Sciatic nerve (tissue), 2 donors: ENCODE measurements around the gene KCNIP3. TPM values are rescaled to one million over a fixed set of nuclear protein-coding genes. Genes with fewer than 3 reads are reported as not detected.

Experiments
- ATAC-seq: fragments of 200-7000 bp; cut with Tn5 transposase; one replicate; pipeline ENCODE4 v1.9.1; 2020; ENCODE audit warnings: mild to moderate bottlenecking, moderate library complexity
- DNase-seq: peaks from one replicate; pipeline ENCODE4 v3.0.0-alpha.2; 2020; ENCODE audit warnings: low spot score
- intact Hi-C: fragments of 100-400 bp; cut with DNase I; formaldehyde crosslinking; loops from one replicate; pipeline ENCODE4 v1.14.2; 2022
- total RNA-seq: library from RNA; stranded (reverse); fragmentation: NEBNext Ultra II Directional; extraction: Animal tissue kit (Norgen Biotek cat#: 25700); gene quantifications from one replicate; pipeline ENCODE4 v1.2.1, GENCODE V29; 2021
- donor health status: DM: no; HTN: no; CAD: no.
- donor health status: DM: no; HTN: no; CAD: no.

KCNIP3 gene
- total RNA-seq, 1 donor from 2014 or later: 13.9 TPM

DNA sequence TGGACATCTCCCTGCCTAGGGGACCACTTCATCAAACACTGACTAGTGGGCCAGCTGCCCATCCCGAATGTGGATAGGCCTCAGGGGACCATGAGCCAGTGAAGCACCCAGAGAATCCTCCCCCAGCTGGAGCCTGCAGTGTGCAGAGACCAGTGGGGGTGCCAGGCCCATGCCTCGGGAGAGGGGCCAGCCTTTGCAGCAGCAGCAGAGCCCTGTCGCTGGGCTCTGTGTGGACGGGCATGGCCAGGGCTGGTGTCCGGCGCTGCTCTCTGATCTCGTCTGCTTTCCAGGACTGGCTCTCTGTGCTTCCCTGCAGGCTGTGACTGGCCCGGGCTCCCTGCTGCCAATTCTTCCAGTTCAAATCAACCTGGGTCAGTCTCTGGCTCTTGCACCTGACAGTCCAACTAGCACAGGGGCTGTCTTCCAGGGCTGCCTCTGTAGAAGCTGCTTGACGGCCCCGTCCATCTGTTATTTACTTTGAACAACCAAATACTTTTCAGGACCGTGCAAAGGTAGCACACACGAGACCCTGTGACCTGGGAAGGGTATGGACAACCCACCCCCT lies 11.4 kb downstream of the KCNIP3 start:
- intact Hi-C loops: no loop called here
- DNase-seq (no peak), ATAC-seq (no peak)

DNA sequence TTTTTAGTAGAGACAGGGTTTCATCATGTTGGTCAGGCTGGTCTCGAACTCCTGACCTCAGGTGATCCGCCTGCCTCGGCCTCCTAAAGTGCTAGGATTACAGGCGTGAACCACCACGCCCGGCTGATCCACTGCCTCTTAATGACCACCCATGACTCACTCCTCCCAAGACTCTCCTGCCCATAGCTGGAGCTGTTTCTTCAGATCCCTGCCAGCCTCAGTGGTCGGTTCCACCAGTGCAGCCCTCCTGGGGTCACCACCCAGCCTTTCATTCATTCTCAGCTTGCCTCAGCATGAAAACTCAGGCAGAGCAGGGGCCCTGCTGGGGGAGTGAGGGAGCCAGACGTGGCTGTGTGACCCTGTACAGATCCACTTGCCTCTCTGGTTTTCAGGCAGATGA lies 12.5 kb downstream of the KCNIP3 start:
- no peak for DNase-seq
- intact Hi-C loops: no loop called here
- no peak for ATAC-seq

DNA sequence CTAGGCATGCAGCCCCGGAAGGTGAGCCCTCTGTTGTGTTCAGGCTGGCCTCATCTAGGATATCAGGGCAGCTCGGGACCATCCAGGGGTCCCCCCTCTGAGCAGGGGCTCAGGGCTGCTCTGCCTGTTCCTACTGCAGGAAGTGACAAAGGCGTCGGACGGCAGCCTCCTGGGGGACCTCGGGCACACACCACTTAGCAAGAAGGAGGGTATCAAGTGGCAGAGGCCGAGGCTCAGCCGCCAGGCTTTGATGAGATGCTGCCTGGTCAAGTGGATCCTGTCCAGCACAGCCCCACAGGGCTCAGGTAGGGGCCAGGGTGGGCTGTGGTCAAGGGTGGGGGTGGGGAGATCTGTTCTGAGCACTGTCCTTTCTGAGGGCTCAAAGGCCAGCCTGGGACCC lies 13.1 kb downstream of the KCNIP3 start:
- DNase-seq (no peak), ATAC-seq (no peak)
- intact Hi-C loops: no loop called here

DNA sequence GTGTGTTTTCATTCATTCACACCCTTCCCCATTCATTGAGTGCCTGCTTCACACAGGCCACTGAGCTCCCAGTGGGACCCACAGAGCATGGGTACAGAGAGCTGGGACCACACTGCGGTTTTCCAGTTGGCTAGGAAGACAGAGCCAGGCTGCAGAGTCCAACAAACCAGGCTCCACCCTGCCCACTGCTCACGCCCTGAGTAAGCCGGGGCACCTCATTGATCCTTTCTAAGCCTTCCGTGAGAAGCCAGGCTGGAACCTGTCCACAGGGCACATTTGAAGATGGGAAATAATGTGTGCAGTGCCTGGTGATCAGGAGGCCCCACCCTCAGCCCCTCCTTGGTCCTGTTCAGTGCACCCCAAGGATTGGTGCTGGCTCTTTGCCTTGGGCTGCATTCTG lies 13.5 kb downstream of the KCNIP3 start:
- DNase-seq (no peak), ATAC-seq (no peak)
- intact Hi-C loops: no loop called here

DNA sequence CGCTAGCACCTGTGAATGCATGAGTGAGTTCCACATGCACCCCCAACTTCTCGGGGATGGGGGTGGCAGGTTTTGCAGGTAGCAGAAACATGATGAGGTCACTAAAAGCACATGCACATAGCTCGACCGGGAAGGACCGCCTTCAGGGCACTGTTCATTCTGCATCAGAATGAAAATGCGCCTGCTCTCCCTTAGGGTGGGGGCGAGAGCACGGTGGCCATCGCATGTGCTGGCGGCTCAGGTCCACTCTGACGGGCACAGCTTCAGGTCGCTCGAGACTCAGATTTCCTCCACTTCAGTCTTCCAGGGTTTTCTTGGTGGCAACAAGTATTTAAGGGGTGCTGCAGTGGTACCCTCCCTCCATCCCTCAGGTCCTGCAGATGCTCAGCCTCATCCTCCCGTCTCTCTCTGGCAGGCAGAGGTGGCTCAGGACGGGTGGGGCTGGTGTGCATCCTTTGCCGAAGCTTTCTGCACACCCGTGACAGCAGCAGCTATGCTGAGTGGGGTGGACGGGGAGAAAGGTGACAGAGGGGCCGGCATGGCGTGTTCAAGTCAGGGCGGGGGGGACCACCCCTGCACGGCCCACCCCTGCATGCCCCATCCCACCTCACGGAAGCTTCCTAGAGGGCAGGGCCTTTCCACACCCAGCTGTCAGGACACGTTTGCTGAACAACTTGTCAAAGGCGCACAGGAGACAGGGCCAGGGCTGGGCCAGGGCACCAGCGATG lies 14.8 kb downstream of the KCNIP3 start:
- ATAC-seq (no peak), DNase-seq (no peak)
- intact Hi-C loops: no loop called here

DNA sequence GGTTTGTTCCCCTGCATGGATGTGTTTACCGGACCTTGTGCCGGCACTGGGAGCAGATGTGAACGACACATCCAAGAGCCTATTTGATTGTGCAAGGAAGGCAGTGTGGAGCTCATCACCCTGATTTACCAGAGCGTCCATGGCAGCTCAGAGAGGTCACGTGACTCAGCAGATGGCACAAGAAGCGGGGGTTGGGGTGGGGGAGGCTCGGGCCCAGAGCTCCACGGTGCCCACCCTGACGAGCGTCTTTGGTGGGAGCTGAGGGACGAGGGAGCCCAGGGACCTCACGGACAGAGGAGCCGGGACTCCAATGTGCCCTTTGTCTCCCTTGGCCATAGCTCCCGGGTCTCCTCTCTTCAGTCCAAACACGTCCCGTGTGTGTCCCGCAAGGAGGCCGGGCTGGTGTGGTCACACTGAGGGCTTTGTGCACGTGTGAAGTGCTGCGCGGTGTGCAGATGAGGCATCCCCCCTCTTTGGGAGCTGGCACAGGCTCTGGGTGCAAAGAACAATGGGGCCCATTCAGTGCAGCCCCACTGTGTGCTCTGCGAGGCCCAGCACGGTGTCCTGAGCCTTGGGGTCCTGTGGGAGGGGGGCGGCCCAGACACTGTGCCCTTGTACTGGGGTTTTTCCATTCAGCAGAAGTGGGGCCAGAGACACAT lies 15.5 kb downstream of the KCNIP3 start:
- ATAC-seq (no peak), DNase-seq (no peak)
- intact Hi-C loops: no loop called here

DNA sequence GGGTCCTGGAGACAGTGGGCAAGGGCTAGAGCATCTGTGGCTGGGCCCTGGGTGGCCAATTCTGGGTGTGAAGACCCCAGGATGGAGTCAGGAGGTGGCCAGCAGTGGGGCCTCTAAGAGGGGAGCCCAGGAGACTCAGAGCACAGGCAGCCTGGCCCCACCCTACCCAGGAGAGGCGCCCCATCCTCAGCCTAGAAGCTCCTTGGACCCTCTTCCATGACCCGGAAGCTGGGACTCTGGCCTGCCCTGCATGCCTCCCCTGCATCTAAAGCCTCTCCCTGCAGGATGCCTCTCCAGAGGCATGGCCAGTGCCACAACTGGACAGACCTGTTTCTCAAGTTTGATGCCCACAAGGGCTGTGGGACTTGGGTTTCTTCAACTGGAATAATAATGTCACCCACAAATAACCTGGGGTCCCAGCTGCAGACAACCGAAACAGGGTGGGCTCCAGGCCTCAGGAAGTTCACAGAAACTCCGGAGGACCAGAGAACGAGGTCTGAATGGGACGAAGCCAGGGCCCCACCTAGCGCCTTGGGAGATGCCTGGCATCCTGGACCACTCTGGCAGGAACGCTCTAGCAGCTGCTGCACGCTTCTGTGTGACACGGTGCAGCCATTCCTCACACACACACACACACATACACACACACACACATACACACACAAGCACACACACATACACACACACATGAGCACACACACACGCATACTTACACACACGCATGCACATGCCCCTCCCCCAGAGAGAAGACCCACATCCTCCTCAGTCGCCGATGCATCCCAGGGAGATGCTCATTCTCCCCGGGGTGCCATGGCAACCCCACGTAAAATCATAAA lies 16.4 kb downstream of the KCNIP3 start:
- intact Hi-C loops: no loop called here
- ATAC-seq: no peak
- no peak for DNase-seq

DNA sequence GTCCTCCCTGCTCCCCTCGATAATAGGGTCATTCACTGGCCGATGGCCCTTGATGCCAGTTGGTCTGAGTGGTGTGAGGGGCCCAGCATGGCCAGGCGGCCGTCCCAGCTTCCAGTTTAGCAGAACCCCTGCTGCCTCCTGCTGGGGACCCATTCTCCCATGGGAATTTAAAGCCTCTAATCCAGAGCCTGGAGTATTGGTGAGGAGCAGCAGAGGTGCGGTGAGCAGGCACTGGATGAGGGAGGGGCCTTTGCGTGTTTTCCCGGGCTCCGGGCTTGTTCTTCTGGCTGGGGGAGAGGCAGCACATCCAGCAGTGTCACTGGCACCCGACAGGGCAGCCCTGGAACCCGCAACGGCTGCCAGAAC lies 17.4 kb downstream of the KCNIP3 start:
- DNase-seq (no peak), ATAC-seq (no peak)
- intact Hi-C loops: no loop called here

DNA sequence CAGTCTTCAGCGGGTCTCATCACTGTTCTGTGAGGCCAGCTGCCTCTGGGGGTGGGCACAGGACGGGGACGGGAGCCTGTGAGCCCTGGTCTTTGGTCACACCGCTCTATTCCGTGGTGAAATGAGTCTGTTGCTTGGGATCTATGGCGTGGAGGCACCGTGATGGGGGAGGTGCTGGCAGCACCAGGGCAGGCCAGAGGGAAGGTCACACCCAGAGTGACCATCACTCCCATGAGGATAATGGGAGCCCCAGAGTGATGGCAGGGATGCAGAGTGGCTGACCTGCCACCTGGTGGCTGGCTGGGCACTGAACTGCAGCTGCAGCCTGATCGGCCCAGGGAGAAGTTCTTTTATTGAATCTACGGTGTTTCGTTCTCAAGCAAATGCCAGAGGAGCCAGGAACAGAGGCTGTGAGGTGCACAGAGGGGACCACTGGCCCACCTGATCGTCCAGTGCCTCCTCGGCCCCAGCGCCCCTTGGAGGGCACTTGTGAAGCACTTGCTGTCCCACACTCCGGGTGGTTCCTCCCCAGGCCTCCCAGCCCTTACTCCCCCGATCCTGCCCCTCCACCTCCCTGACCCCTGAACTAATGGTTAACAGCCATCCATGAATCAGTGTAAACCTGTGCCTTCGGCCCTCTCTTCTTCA lies 17.9 kb downstream of the KCNIP3 start:
- intact Hi-C loops: no loop called here
- ATAC-seq (no peak), DNase-seq (no peak)

DNA sequence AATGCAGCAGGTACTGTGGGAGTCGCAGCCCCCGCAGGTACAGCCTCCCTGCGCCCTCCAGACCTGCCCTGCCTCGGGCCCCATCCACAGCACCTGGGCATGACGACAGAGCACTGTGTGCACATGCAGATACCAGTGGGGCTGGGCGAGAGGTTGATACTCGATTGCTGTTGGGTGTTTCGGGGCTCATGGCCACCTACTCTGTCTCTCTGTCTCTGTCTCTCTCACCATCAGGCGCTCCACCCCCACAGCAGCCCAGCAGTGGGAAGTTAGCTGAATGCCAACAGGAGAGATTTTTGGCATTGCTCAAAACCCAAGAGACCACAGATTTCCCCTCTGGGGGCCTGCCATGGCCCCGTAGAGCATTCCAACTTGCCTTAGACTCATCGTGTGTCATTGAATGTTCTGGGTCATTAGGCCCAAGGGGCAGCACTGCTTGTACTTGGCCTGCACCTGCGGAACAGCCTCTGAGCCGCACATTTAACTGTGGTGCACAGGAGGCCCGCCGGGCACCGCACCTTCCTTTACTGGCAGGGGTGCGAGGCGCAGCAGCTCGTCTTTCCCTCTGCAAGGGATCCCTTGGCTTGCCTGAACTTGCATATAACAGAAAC lies 18.8 kb downstream of the KCNIP3 start:
- ATAC-seq: no peak
- no peak for DNase-seq
- intact Hi-C loops: no loop called here

DNA sequence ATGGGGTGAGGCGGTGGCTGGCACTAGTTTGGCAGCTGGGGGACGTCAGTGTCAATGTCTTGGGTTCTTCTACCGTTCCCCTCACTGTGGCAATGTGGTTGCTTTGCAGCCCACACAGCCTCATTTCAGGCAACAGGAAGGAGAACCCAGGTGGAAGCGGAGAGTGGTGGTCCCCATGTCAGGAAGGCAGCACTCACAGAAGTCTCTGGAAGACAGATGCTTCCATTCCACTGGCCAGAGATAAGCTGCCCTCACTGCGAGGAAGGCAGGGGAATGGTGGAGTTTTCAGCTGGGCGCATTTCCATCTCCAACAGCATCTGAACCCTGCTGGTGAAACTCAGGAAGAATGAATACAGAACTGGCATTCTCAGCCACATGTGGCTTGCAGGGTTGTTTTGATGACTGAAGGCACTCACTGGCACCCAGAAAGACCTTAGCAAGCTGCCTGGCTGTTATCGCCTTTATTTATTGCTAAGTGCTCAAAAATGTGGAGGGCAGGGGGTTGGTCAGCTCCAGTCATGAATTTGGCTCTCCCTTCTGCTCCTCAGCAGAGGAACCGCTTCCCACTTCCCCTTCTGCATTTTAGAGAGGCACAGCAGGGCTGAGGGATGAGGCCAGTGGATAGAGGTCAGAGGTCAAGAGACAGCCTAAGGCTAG lies 19.4 kb downstream of the KCNIP3 start:
- intact Hi-C loops: no loop called here
- DNase-seq: no peak
- no peak for ATAC-seq

DNA sequence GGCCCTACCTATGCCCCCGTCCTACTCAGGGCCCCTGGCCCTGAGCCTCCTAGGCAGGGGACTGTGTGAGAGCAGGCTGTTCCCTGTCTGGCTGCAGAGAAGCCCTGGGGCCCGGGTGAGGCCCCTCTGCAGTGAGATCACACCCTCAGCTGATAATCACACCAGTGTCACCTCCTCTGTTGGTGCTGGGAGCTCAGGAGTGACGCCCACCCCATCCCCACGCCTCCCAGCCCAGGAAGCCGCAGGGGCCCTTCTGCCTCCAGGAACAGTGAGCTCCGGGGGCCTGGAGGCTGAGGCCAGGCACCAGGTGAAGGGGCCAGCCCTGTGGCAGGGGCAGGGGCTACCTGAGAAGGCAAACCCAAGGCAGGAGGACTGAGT lies 20.0 kb downstream of the KCNIP3 start:
- intact Hi-C loops: no loop called here
- DNase-seq (no peak), ATAC-seq (no peak)

DNA sequence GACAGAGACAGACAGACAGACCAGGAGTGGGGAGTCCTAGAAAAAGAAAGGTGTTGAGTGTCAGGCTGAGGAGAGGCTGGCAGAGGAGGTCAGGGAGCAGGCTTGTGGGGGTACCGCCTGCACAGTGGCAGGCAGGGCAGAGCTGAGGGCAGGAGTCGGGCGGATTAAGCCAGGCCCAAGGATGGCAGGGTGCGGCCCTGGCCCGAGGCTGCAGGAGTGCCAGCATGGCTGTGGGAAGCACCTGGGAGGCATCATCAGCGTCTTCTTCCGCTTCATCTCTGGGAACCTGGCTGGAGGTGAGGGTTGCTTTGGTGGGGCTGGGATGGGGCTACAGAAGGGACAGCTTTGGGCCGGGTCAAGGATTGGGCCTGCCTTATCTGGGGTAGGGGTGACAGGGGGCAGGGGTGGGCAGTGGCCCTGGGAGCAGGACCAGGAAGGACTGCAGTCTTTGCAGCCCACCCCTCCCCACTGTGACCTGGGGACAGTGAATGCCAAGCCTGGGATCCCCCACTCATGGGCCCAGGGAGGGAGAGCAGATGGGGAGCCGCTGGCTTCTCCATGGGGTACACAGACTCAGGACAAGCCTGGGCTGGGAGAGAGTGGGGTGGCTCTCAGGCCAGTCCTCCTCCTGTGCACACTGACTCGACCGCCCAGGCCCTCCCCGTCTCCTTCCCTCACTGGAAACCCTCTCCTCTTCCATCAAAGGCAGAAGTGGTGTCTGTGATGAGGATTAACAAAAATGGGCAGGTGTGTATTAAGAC lies 20.7 kb downstream of the KCNIP3 start:
- ATAC-seq: no peak
- no peak for DNase-seq
- intact Hi-C loops: no loop called here

DNA sequence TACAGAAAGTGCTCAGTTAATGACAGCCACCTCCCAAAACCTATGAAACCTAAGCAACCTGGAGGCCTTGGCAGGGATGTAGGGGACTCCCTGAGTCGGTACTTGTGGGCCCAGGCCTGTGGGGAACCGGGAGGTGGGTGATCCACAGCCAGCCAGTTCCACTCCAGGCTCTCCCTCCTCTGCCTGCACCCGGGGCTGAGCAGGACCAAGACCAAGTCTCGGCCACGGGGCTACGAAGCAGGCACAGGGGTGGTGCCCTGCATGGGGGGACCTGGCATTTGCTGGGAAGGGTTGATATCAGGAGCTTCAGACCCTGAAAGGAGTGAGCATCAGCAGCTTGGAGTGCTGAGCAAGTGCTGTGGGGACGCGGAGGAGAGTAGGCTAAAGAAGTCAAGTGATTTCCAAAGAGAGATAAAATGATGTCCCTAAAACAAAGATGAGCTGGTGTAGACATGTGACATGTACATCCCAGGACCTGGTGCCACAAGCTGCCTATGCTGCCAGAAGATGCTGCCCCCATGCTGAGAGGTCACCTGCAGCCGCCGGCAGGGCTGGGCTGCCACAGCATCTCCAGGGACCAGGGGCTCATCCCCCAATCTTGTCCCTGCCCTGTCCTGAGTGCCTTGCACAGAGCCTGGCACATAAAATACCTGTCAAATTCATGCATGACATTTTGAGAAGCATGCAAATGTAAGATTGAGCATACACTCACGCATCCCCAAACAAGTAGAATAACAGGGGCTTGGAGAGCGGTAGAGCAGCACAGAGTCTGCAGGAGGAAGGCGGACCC lies 21.5 kb downstream of the KCNIP3 start:
- ATAC-seq (no peak), DNase-seq (no peak)
- intact Hi-C loops: no loop called here

DNA sequence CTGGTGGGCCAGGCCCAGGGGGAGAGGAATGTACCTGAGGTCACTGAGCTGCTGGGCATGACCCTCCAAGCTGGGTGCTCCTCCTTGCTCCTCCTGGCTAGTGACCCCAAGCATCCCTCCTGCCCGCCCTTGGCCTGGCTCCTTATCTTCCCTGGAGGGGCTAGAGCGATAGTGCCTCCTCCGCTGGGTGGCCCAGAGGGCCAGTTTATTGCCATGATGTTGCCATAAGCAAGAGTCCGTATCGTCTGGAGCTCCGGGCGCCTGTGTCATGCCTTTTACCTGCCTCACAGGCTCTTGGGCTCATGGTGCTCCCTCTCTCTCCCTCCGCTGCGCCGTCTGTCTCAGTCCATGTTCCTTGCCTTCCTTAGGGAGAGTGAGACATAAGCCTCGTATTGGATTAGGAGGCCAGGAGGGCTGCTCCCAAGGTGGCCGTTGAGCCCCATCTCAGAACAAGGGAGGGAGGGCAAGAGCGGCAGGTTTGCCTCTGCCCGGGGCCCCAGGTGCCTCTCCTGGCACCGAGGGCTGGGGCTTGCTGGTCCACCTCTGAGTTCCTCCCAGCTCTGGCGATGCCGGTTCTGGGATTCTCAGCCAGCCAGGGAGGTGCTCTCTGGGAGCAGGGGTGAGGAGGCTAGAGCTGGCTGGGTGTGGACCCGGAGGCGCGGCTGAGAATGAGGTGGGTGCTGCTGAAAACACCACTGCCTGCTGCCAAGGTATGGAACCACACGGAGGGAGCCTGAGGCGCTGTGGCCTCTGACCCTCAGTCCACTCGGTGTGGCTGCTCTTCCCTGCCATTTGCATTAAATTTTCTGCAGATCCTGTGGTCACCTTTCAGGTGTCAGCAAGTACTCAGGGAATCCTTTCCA lies 22.6 kb downstream of the KCNIP3 start:
- ATAC-seq (no peak), DNase-seq (no peak)
- intact Hi-C loops: no loop called here

DNA sequence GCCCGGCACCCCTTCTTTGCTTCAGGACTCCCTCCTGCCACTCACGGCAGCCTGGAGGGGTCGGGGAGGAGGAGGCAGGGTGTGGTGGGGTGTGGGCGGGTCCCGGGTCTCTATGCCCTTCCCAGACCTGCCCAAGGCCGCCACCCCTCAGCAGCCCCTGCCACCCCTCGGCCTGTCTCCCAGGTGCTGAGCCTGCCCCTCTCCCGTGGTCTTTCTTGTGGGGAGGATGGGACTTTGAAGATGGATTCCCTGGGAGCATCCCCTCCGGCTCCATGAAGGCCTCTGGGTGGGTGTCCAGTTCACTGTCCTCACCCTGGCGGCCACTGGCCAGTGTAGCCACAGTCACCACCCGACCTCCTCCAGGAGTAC lies 23.2 kb downstream of the KCNIP3 start:
- no peak for ATAC-seq
- intact Hi-C loops: no loop called here
- no peak for DNase-seq
